Small intestine (tissue), 7 donors: ENCODE results near the gene TLCD1. TPM values are rescaled to one million over a fixed set of nuclear protein-coding genes. Genes with fewer than 3 reads are reported as not detected.

Experiments
- DNase-seq, 2 donors: peaks; one replicate each; pipeline versions ENCODE4 v3.0.0 to v3.0.0-alpha.2; 2013
- FAIRE-seq: peaks from 2 replicates; lab custom pipeline; 2012; peaks lifted over from hg19 to GRCh38; lab: Jason Lieb, UNC
- H3K27ac ChIP-seq, 3 donors: one replicate each; pipeline ENCODE4 v1.5.1; 2013; ENCODE audit warnings: low read length in 2 of 3, mild to moderate bottlenecking in 2 of 3, control low read depth in 1 of 3, inconsistent platforms in 1 of 3, low read depth in 1 of 3, moderate library complexity in 1 of 3
- H3K27me3 ChIP-seq, 3 donors: one replicate each; pipeline ENCODE4 v1.6.1; 2013; ENCODE audit warnings: low read length in 3 of 3, inconsistent platforms in 1 of 3; ENCODE audit not compliant: control insufficient read depth in 3 of 3, insufficient read depth in 3 of 3
- H3K36me3 ChIP-seq, 3 donors: one replicate each; pipeline ENCODE4 v1.6.1; 2013; ENCODE audit warnings: low read length in 3 of 3, inconsistent platforms in 1 of 3, low read depth in 1 of 3, mild to moderate bottlenecking in 1 of 3, moderate library complexity in 1 of 3; ENCODE audit not compliant: control insufficient read depth in 3 of 3, insufficient read depth in 2 of 3
- H3K4me1 ChIP-seq, 3 donors: one replicate each; pipeline ENCODE4 v1.6.1; 2013; ENCODE audit warnings: low read length in 2 of 3, inconsistent platforms in 1 of 3, low read depth in 1 of 3, mild to moderate bottlenecking in 1 of 3, moderate library complexity in 1 of 3; ENCODE audit not compliant: control insufficient read depth in 3 of 3, insufficient read depth in 2 of 3
- H3K4me3 ChIP-seq, 3 donors: one replicate each; pipeline ENCODE4 v1.5.1; 2013; ENCODE audit warnings: low read length in 3 of 3, control low read depth in 1 of 3, inconsistent platforms in 1 of 3, low read depth in 1 of 3, mild to moderate bottlenecking in 1 of 3, moderate library complexity in 1 of 3
- H3K9me3 ChIP-seq, 2 donors: one replicate each; pipeline ENCODE4 v1.6.1; 2013; ENCODE audit warnings: low read depth in 1 of 2, low read length in 1 of 2; ENCODE audit not compliant: control insufficient read depth in 2 of 2, insufficient read depth in 1 of 2
- WGBS, 3 donors: extraction: QIAGEN DNeasy Blood & Tissue Kit; methylation state at CpG; one replicate each; pipeline ENCODE4 v1.1.7; 2013; 5-methylcytosine and 5-hydroxymethylcytosine counted together
- polyA plus RNA-seq, 4 donors: library from polyadenylated mRNA; stranded (reverse) in 3 of 4; unstranded in 1 of 4; fragments of 200-250 nt in 3 of 4; fragments of 120-200 nt in 1 of 4; gene quantifications; one replicate each; pipeline versions ENCODE4 v1.2.1 to v1.2.3, GENCODE V29; 2013
- donor health status: healthy with polysubstance abuse.
- donor health status: control.
- donor health status: control.
- donor health status: Bipolar disorder and iron deficiency.
- donor health status: healthy.

TLCD1 gene
- polyA plus RNA-seq, 4 donors, result 10.7 to 21.3 (median 11.6) TPM

DNA sequence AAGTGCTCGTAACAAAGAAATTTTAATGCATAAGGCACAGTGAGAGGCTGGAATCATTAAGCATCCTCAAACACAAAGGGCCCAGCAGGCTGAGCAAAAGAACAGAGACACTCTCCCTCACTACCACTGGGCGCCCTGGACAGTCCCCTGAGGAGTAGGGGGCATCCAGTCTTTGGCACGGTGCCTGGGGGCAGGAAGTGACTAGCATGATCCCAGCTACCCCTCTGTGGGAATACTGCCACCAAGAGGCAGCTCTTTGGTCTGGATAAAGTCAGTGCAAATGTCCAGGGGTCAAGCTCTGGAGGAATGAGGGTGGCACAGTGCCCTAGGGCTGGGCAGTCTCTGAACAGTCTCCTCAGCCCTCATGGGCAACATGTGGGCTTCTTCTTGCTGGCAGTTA is 11.8 kb downstream of the TLCD1 start:
- no peak overlapping the region for H3K4me3 ChIP-seq
- peaks cover 0 to 5% (median 3%) of the 10 kb centered on the region in 3 donors for H3K27me3 ChIP-seq
- 78 to 90% (median 81%) methylated on average over 3 of the region's 3 CpGs for WGBS, 3 donors
- DNase-seq, result no peak
- no peak for FAIRE-seq
- H3K27ac ChIP-seq, result no peak overlapping the region
- H3K36me3 ChIP-seq, result peaks cover 0 to 33% (median 0%) of the 10 kb centered on the region in 3 donors
- no peaks in the 10 kb centered on the region for H3K9me3 ChIP-seq
- peaks cover 0 to 45% (median 2%) of the 10 kb centered on the region in 3 donors for H3K4me1 ChIP-seq

DNA sequence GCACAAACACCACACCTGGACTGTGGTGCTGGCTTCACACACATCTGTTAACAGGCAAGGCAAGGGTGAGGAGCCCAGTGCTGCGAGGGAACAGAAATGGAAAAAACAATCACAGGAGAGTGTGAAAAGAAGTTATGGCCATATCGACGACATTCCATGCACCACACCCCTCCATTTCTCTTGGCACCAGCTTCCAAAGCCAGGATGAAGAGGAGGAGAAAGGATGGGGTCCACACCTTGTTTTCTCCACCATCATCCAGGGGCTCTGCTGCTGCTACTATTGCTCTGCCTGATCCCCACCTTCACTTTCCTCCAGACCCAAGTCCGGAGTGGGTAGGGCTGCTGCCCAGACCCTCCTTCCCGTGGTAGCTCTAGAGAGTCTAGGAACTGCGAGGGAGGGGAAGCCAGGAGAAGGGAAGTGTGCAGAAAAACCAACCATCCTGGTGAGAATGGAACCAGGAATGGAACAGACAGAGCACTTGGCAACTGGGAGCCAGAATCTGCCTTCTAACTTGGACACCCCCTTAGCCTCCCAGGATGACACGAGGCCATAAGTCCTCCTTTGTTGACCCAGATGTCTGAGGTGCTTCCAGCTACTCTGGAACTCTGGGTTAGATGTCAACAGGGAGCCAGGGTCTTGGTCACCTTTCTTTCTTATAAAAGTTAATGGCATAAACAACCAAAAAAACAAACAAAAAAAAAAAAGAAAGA is 13.2 kb downstream of the TLCD1 start:
- no peak for FAIRE-seq
- no peak for DNase-seq
- Histone ChIP-seq H3K9me3 (no peaks in the 10 kb centered on the region), H3K27me3 (peaks cover 0 to 5% (median 3%) of the 10 kb centered on the region in 3 donors), H3K4me3 (no peak overlapping the region), H3K27ac (no peak overlapping the region), H3K36me3 (peaks cover 0 to 33% (median 0%) of the 10 kb centered on the region in 3 donors), H3K4me1 (peaks cover 0 to 30% (median 2%) of the 10 kb centered on the region in 3 donors)
- 71 to 79% (median 76%) methylated on average over 7 of the region's 7 CpGs for WGBS, 3 donors

DNA sequence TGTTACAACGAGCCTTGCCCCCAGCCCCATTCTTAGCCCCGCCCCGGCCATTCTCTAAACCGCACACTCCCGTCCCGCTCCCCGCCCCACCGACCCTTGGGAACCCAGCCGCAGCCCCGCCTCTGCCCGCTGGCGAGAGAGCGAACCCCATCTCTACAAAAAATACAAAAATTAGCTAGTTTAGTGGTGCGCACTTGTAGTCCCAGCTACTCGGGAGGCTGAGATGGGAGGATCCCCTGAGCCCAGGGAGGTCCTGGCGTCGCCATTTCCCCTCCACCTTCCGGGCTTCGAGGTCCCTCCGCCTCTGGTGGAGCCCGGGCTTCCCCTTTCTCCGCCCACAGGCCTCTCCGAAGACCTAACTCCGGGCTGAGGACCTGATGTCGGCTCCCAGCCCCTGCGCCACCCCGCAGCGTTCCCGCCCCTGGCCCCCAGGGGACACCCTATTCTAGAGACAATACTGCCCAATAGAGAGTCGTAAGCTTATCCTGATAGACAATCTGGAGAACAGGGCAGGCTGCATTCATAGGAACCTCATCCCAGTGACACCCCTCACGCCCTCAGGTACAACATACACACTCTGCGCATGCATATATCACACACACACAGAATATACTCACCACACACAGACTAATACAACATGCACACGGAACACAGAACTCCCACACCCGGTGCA is 13.9 kb downstream of the TLCD1 start:
- peak overlapping the region in 2 of 3 donors; percentile 88 to 94 for H3K27ac ChIP-seq
- DNase-seq (no peak), FAIRE-seq (no peak)
- H3K36me3 ChIP-seq, result peaks cover 0 to 33% (median 0%) of the 10 kb centered on the region in 3 donors
- peaks cover 0 to 5% (median 0%) of the 10 kb centered on the region in 3 donors for H3K27me3 ChIP-seq
- 35 to 55% (median 52%) methylated on average over 33 to 34 of the region's 34 CpGs for WGBS, 3 donors
- H3K4me1 ChIP-seq, result peaks cover 0 to 27% (median 2%) of the 10 kb centered on the region in 3 donors
- no peaks in the 10 kb centered on the region for H3K9me3 ChIP-seq
- peak overlapping the region; percentile 24 to 53 (median 52) for H3K4me3 ChIP-seq

DNA sequence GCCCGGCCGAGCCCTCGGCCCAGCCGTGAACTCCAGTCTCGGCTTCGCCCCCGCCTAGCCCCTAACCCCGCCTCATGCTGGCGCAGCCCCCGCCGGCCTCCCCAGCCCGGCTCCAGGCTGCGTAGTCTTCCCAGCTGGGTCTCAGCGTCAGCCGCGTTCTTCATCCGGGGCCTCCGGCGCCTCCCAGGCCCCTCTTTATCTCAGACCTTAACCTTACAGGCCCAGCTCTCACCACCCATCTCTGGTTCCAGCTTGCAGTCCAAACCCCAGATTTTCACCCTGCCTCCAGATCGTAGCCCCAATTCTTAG is 14.4 kb downstream of the TLCD1 start, which contains the start of gene PROCA1:
PROCA1 (minus strand) TSS at position 166 of the 309 bp plus-strand sequence. CDS start 228 bp downstream, outside the sequence.
- DNase-seq, result no peak
- whole genome bisulfite sequencing, 3 donors, result 2 to 7% (median 5%) methylated on average over 20 of the region's 20 CpGs

DNA sequence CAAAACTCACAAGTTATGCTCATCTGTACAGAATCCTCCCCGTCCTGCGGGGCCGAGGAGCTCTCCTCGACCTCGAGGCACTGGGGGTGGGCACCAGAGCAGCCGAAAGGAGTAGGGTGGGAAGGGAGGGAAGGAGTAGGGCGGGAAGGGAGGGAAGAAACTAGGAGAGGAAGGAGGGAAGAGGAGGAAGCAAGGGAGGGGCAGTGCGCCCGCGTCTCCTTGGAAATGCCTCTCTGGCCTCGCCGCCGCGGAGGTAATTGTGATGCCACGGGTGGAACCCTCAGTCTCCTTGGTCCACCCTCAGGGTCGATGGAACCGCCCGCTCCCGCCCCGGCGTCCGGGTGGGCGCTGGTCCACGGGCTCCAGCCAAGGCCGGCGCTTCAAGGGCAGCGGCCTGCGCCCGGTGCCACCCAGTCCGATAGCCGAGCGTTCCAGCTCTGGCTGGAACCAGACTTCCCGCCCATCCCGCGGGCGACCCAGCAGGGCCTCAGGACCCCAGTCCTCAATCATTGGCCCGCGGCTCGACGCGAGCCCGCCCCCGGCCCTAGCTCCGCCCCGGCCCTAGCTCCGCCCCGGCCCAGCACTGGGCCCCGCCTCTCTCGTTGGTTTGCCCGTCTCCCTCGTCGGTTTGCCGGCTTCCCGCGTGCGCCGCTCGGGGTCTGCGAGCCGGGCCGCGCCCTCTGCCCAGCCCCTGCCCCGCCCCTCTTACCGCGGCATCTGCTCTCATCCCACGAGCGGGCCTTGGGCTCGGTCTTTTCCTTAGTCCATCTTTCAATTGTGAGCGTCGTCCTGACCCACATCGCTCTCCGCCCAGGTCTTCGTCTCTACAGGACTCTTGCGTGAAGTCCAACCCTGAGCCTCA is 14.9 kb downstream of the TLCD1 start:
- peak; percentile 87 to 95 for DNase-seq
- Histone ChIP-seq H3K27me3 (no peaks in the 10 kb centered on the region), H3K27ac (peak overlapping the region; percentile 79 to 94 (median 91)), H3K36me3 (peaks cover 0 to 37% (median 0%) of the 10 kb centered on the region in 3 donors), H3K9me3 (no peaks in the 10 kb centered on the region), H3K4me1 (peaks cover 0 to 19% (median 2%) of the 10 kb centered on the region in 3 donors), H3K4me3 (peak overlapping the region; percentile 48 to 60 (median 52))
- FAIRE-seq, result no peak
- WGBS, 3 donors, result 1 to 2% (median 1%) methylated on average over 43 to 74 of the region's 74 CpGs

More for the DNA sequence above, 14.4 kb downstream of the TLCD1 start, which contains the start of gene PROCA1:
- H3K27me3 ChIP-seq, result peaks cover 0 to 1% (median 0%) of the 10 kb centered on the region in 3 donors
- H3K9me3 ChIP-seq, result no peaks in the 10 kb centered on the region
- peaks cover 0 to 33% (median 0%) of the 10 kb centered on the region in 3 donors for H3K36me3 ChIP-seq
- FAIRE-seq, result no peak
- H3K4me3 ChIP-seq, result peak within 1 kb of the TSS; percentile 48 to 60 (median 52)
- H3K4me1 ChIP-seq, result peaks cover 0 to 23% (median 2%) of the 10 kb centered on the region in 3 donors
- peak within 1 kb of the TSS; percentile 79 to 94 (median 91) for H3K27ac ChIP-seq

DNA sequence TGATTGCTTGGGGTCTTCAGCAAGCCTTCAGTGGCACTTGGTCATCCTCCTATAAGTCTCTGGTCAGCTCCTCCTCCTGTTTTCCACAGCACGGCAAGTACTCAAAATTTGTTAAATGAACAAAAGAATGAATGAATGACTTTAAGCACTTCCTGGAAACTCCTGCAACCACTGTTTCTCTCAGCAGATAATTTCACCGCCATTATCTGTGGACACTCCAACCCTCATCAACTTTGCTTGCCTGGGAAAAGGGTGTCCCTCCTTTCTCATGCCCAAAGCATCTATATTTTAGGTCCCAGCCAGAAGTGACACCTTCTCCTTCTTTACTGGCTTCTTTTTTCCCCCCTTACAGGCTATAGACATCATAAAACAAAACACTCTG is 18.7 kb downstream of the TLCD1 start:
- DNase-seq (no peak), FAIRE-seq (no peak)
- Histone ChIP-seq H3K27me3 (no peaks in the 10 kb centered on the region), H3K4me3 (no peak overlapping the region), H3K4me1 (peaks cover 0 to 19% (median 1%) of the 10 kb centered on the region in 3 donors), H3K36me3 (peaks cover 3 to 44% (median 4%) of the 10 kb centered on the region in 3 donors), H3K27ac (no peak overlapping the region), H3K9me3 (no peaks in the 10 kb centered on the region)
- 78 to 88% (median 85%) methylated on average over 2 of the region's 2 CpGs for whole genome bisulfite sequencing, 3 donors

DNA sequence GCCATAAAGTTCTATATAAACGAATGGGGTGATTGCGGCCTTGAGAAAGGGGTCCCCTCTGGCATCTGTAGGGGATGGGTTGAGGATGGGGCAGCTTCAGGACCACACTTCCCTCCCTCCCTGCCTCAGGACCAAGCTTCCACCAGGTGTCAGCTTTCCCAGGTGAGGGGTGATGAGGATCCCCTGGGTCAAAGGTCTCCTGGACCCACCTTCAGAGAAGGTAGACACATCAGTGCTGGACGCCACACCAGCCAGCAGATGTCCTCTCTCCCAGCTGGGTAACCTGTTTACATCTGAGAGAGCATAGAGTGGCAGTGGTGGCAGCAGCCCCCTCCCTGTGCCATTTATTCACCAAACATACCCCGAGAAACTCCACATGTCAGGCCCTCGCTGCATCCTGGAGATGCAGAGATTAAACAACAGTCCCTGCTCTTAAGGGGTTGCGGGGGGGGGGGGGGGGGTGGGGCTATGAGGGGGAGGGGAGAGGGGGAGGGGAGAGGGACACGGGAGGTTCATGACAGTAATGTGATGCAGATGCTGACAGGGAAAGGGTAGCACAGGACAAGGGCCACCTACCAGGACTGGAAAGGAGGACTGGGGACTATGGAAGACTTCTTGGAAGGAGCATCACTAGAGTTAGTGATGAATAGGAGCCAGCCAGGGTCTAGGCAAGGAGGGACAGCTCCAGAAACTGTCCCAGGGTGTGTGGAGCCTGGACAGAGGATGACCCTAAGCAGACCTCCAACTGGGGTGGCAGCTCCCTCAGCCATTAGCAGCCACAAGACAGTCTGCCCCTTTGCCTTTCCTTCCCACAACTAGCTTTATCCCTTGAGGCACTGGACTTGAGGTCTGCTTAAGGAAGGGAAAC is 19.3 kb downstream of the TLCD1 start:
- Histone ChIP-seq H3K4me3 (no peak overlapping the region), H3K4me1 (peaks cover 0 to 13% (median 0%) of the 10 kb centered on the region in 3 donors), H3K36me3 (peaks cover 3 to 50% (median 7%) of the 10 kb centered on the region in 3 donors), H3K27me3 (no peaks in the 10 kb centered on the region), H3K9me3 (no peaks in the 10 kb centered on the region), H3K27ac (no peak overlapping the region)
- FAIRE-seq (no peak), DNase-seq (no peak)
- 59 to 66% (median 66%) methylated on average over 4 to 6 of the region's 7 CpGs for WGBS, 3 donors
